Stomach (tissue), 9 donors: ENCODE data around the gene MALAT1. TPM values are rescaled to one million over a fixed set of nuclear protein-coding genes. Genes with fewer than 3 reads are reported as not detected.

Experiments used
- DNase-seq, 2 donors: peaks; one replicate each; pipeline versions ENCODE4 v3.0.0 to v3.0.0-alpha.2; 2013 to 2019
- H3K27ac ChIP-seq, 5 donors: fragments of 200-600 bp in 4 of 5; sonication (generic) in 4 of 5; one replicate each; pipeline ENCODE4 v1.5.1; 2013 to 2019; ENCODE audit warnings: mild to moderate bottlenecking in 1 of 5, moderate library complexity in 1 of 5
- H3K27me3 ChIP-seq, 3 donors: fragments of 200-600 bp; sonication (generic); one replicate each; pipeline ENCODE4 v1.5.1; 2017 to 2019; ENCODE audit warnings: mixed run types in 1 of 3
- H3K36me3 ChIP-seq, 4 donors: fragments of 200-600 bp; sonication (generic); 1 replicate in 3 of 4; 2 replicates in 1 of 4; pipeline ENCODE4 v1.5.1; 2016 to 2019
- H3K4me1 ChIP-seq, 4 donors: fragments of 200-600 bp; sonication (generic); one replicate each; pipeline ENCODE4 v1.5.1; 2016 to 2019
- H3K4me3 ChIP-seq, 4 donors: fragments of 200-600 bp; sonication (generic) in 3 of 4; one replicate each; pipeline ENCODE4 v1.5.1; 2016 to 2019; ENCODE audit warnings: mild to moderate bottlenecking in 1 of 4
- H3K9me3 ChIP-seq, 4 donors: fragments of 200-600 bp; sonication (generic); one replicate each; pipeline ENCODE4 v1.5.1; 2016 to 2019
- EP300 ChIP-seq: sonication (generic); formaldehyde crosslinking; IDR thresholded peaks from one replicate; pipeline ENCODE4 v1.6.1; 2017; ENCODE audit warnings: antibody characterized with exemption
- POLR2A ChIP-seq, 4 donors: fragments of 450-650 bp; IDR thresholded peaks; one replicate each; pipeline ENCODE4 v1.6.1; 2016; ENCODE audit warnings: antibody characterized with exemption in 4 of 4, control low read depth in 2 of 4, mild to moderate bottlenecking in 1 of 4, moderate library complexity in 1 of 4
- POLR2AphosphoS5 ChIP-seq, 3 donors: sonication (generic); formaldehyde crosslinking; IDR thresholded peaks; one replicate each; pipeline ENCODE4 v1.6.1; 2016; ENCODE audit warnings: antibody characterized with exemption in 3 of 3
- WGBS, 5 donors: extraction: QIAGEN DNeasy Blood & Tissue Kit in 3 of 5; methylation state at CpG; one replicate each; pipeline versions ENCODE4 v1.1.5 to v1.1.7; 2013 to 2018; 5-methylcytosine and 5-hydroxymethylcytosine counted together
- intact Hi-C: fragments of 100-400 bp; cut with DNase I; formaldehyde crosslinking; loops from one replicate; pipeline ENCODE4 v1.15.1; 2023; ENCODE audit warnings: low total_unique reads
- polyA plus RNA-seq, 3 donors: library from polyadenylated mRNA; stranded (reverse); fragments of 200-250 nt; gene quantifications; one replicate each; pipeline ENCODE4 v1.2.3, GENCODE V29; 2013
- total RNA-seq, 5 donors: library from RNA; depleted of rRNA; stranded (reverse); fragments of >200 nt; gene quantifications; one replicate each; pipeline versions ENCODE4 v1.1.0 to v1.2.3, GENCODE V29; 2014 to 2016
- TF ChIP-seq, protein P1 (sequence below), 7 experiments: fragments of 450-650 bp in 4 of 7; fragments of 200-600 bp in 3 of 7; sonication (generic) in 3 of 7; IDR thresholded peaks; one replicate each; pipeline ENCODE4 v1.5.1; 2016 to 2019; ENCODE audit warnings: antibody characterized with exemption in 7 of 7, control low read depth in 2 of 7, mild to moderate bottlenecking in 1 of 7
- donor health status: healthy with polysubstance abuse.
- donor health status: Bipolar disorder and iron deficiency.
- donor health status: healthy.

MALAT1 gene
- total and polyA plus RNA-seq, 8 donors, result 124 to 39,496 (median 11,695) TPM

DNA sequence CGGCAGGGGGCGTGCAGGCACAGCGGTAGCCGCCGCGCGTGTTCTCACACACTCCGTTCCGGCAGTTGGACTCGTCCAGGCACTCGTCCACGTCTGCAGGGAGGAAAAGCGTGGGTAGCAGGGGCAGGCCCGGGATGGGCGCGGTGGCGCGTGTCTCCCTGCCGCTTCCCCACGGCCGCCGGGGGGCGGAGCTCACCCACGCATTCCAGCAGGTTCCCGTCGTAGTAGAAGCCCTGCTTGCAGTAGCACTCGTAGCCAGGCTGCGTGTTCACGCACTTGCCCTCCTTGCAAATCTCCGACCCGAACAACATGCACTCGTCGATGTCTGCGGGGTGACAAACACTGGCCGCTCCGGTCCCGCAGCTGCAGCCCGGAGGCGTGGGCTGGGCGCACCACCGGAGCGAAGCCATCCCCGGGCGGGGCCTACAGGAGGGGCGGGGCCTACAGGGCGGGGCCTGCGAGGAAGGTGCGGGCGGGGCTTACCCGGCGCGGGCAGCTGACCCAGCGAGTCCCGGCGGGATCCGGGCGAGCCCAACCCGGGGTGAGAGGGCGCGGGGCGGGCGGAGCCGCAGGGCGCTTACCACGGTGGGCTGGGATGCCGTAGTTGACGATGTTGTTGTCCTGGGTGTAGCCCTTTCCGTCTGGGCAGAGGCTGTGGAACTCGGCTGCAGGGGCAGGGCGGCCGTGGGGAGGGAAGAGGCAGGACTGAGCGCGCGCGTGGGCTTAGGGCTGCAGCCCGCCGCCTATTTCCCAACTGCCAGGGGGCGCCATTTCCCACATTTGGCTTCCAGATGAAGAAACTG is 41.6 kb downstream of the MALAT1 start:
- peak; percentile 95 to 97 for DNase-seq
- H3K4me3 ChIP-seq, result peak overlapping the region; percentile 52 to 72 (median 57)
- H3K36me3 ChIP-seq, result peaks cover 15 to 61% (median 46%) of the 10 kb centered on the region in 4 donors
- H3K4me1 ChIP-seq, result peaks cover 25 to 36% (median 29%) of the 10 kb centered on the region in 4 donors
- intact Hi-C loops, result no loop called here
- 0 to 1% (median 0%) methylated on average over 38 to 78 of the region's 78 CpGs for WGBS, 5 donors
- H3K9me3 ChIP-seq, result no peaks in the 10 kb centered on the region
- TF ChIP-seq, protein P1, sequence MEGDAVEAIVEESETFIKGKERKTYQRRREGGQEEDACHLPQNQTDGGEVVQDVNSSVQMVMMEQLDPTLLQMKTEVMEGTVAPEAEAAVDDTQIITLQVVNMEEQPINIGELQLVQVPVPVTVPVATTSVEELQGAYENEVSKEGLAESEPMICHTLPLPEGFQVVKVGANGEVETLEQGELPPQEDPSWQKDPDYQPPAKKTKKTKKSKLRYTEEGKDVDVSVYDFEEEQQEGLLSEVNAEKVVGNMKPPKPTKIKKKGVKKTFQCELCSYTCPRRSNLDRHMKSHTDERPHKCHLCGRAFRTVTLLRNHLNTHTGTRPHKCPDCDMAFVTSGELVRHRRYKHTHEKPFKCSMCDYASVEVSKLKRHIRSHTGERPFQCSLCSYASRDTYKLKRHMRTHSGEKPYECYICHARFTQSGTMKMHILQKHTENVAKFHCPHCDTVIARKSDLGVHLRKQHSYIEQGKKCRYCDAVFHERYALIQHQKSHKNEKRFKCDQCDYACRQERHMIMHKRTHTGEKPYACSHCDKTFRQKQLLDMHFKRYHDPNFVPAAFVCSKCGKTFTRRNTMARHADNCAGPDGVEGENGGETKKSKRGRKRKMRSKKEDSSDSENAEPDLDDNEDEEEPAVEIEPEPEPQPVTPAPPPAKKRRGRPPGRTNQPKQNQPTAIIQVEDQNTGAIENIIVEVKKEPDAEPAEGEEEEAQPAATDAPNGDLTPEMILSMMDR (IDR thresholded peaks at IDR 0.05), result peak in 5 of 7 experiments; percentile 71 to 96 (median 84)
- TF ChIP-seq POLR2AphosphoS5 (IDR thresholded peaks at IDR 0.05) (peak; percentile 40 to 52 (median 52)), POLR2A (IDR thresholded peaks at IDR 0.05) (no peak), EP300 (no peak)
- H3K27ac ChIP-seq, result peak overlapping the region; percentile 84 to 94 (median 89)
- no peaks in the 10 kb centered on the region for H3K27me3 ChIP-seq

DNA sequence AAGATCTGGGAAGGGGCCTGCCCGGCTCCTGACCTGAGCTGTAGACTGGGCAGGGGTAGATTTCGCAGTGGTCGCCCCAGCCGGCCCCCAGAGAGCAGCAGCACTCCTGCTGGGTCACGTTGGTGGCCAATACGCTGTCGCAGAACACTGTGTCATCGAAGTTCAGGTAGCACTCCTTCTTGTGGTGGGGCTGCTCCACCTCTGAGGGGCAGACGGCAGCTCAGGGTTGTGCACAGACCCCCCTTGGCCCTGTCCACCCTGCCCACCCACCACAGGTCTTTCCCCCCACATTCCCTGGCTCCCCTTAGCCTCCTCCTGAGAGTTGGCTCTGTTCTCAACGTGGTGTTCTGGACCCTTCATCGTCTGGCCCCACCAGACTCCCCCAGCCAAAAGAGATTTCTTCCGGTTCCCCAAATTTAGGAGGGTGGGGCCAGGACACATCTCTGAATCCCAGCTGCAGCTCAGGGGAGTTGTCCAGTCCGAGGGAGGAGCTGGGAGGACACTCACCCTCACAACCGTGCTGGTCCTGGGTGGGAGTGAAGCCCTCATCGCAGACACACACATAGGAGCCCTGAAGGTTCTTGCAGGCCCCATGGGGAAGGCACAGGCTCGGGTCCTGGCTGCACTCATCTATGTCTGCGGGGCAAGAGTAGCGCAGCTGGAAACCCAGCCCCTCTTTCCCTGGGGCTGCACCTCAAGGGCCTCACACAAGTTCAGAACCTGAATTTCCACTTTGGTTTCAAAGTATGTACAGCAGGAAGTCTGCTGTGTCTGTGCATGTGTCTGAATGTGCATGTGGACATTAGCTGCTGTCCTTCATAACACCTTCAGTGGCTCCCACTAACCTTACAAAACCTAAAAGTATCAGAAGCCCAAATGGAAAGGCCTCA is 42.5 kb downstream of the MALAT1 start:
- no peak for TF ChIP-seq EP300
- TF ChIP-seq, protein P1 (IDR thresholded peaks at IDR 0.05), result no peak
- no peak for TF ChIP-seq POLR2AphosphoS5 (IDR thresholded peaks at IDR 0.05)
- no peak for TF ChIP-seq POLR2A (IDR thresholded peaks at IDR 0.05)
- Histone ChIP-seq H3K36me3 (peaks cover 15 to 55% (median 41%) of the 10 kb centered on the region in 4 donors), H3K27me3 (no peaks in the 10 kb centered on the region), H3K9me3 (no peaks in the 10 kb centered on the region), H3K4me3 (peak overlapping the region; percentile 52 to 72 (median 57)), H3K27ac (peak overlapping the region; percentile 84 to 94 (median 89)), H3K4me1 (peaks cover 26 to 44% (median 38%) of the 10 kb centered on the region in 4 donors)
- peak in 1 of 2 donors; percentile 86 for DNase-seq
- intact Hi-C loops, result no loop called here
- WGBS, 5 donors, result 27 to 36% (median 28%) methylated on average over 18 of the region's 18 CpGs

DNA sequence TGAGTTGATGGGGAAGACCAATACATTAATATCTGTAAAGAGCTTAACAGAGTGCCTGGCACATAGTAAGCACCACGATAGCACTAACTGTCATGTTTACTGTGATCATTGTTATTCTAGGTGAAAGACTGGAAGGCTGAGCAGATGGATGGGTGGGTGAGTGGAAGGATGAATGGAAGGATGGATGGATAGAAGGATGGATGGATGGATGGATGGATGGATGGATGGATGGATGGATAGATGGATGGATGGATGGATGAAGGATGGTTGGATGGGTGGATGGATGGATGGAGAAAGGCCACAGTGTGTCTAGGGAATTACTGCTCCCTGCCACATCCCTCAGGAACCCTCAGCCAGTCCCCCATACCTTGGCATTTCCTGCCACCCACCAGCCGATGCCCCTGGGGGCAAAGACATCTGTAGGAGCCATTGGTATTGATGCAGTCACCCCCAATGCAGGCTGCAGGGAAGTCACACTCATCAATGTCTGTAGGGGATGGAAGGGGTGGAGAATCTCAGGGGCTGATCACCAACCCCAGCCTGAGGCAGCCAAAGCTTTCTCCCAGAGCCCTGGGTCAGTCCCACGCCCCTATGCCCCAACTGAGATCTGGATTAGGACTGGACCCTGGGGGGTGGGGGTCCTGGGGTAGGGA is 44.0 kb downstream of the MALAT1 start:
- peaks cover 32 to 58% (median 51%) of the 10 kb centered on the region in 4 donors for H3K4me1 ChIP-seq
- H3K9me3 ChIP-seq, result no peaks in the 10 kb centered on the region
- no peaks in the 10 kb centered on the region for H3K27me3 ChIP-seq
- H3K36me3 ChIP-seq, result peaks cover 15 to 49% (median 34%) of the 10 kb centered on the region in 4 donors
- no peak for TF ChIP-seq EP300
- no peak for TF ChIP-seq POLR2A (IDR thresholded peaks at IDR 0.05)
- TF ChIP-seq, protein P1 (IDR thresholded peaks at IDR 0.05), result no peak
- no peak for TF ChIP-seq POLR2AphosphoS5 (IDR thresholded peaks at IDR 0.05)
- H3K27ac ChIP-seq, result peak overlapping the region in 1 of 5 donors; percentile 26
- no peak overlapping the region for H3K4me3 ChIP-seq
- no peak for DNase-seq
- intact Hi-C loops, result no loop called here
- 86 to 95% (median 93%) methylated on average over 3 of the region's 3 CpGs for WGBS, 5 donors

DNA sequence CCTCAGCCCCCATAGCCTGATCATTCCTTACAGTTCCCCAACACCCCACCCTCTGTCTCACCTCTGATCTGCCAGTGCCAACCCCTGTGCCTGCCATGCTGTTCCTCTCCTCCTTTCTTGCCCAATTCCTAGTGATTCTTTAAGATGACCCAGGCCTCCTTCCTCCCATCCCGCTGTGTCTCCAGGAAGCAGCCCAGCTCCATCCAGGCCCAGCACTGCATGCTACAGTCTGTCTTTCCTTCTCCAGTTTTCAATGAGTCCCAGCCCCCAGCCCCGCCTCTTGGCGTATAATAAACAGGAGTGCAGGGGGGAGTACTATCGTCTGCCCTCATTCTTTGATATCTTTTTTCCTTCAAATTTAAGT is 47.0 kb downstream of the MALAT1 start:
- WGBS, 5 donors, result 31 to 65% (median 46%) methylated on average over 4 of the region's 4 CpGs
- TF ChIP-seq, protein P1 (IDR thresholded peaks at IDR 0.05), result no peak
- no peak for TF ChIP-seq POLR2AphosphoS5 (IDR thresholded peaks at IDR 0.05)
- no peak for TF ChIP-seq POLR2A (IDR thresholded peaks at IDR 0.05)
- TF ChIP-seq EP300, result no peak
- Histone ChIP-seq H3K9me3 (no peaks in the 10 kb centered on the region), H3K36me3 (peaks cover 0 to 61% (median 29%) of the 10 kb centered on the region in 4 donors), H3K27ac (peak overlapping the region; percentile 77 to 85 (median 81)), H3K4me1 (peaks cover 18 to 40% (median 38%) of the 10 kb centered on the region in 4 donors), H3K27me3 (no peaks in the 10 kb centered on the region), H3K4me3 (peak overlapping the region; percentile 32 to 61 (median 42))
- no peak for DNase-seq
- intact Hi-C loops, result no loop called here
